Tibial nerve (tissue), 3 donors: ENCODE measurements around the gene KTI12.

Experiments used
- CTCF ChIP-seq, 5 experiments: fragments of 200-600 bp in 3 of 5; fragments of 450-650 bp in 2 of 5; sonication (generic) in 3 of 5; IDR thresholded peaks; one replicate each; pipeline ENCODE4 v1.5.1; 2016 to 2019; ENCODE audit warnings: antibody characterized with exemption in 5 of 5, mild to moderate bottlenecking in 3 of 5, moderate library complexity in 2 of 5
- POLR2A ChIP-seq, 2 donors: fragments of 450-650 bp; IDR thresholded peaks; one replicate each; pipeline ENCODE4 v1.6.1; 2017; ENCODE audit warnings: antibody characterized with exemption in 2 of 2, mild to moderate bottlenecking in 2 of 2, moderate library complexity in 2 of 2

GRCh38 chr1:52026278-52026677 lies 7.3 kb downstream of the KTI12 start:
- TF ChIP-seq CTCF (IDR thresholded peaks at IDR 0.05), result no peak
- no peak for TF ChIP-seq POLR2A (IDR thresholded peaks at IDR 0.05)
